Chondrocyte (in vitro differentiated cells): ENCODE results near the gene PTPN3. TPM values are rescaled to one million over a fixed set of nuclear protein-coding genes. Genes with fewer than 3 reads are reported as not detected.

Experiments used
- DNase-seq: peaks from one replicate; pipeline ENCODE4 v3.0.0; 2021; ENCODE audit warnings: mixed read lengths, low spot score
- H3K27ac Mint-ChIP-seq: one replicate; pipeline ENCODE4 v1.8.0; 2021; ENCODE audit warnings: mild to moderate bottlenecking, moderate library complexity, mixed read lengths; ENCODE audit not compliant: unreplicated experiment
- H3K27me3 Mint-ChIP-seq: 2 replicates; pipeline ENCODE4 v1.8.0; 2021; ENCODE audit warnings: low read depth, mixed read lengths
- H3K36me3 Mint-ChIP-seq: 2 replicates; pipeline ENCODE4 v1.8.0; 2021; ENCODE audit warnings: low read depth, mixed read lengths
- H3K4me1 Mint-ChIP-seq: 2 replicates; pipeline ENCODE4 v1.8.0; 2021; ENCODE audit warnings: low read depth, mild to moderate bottlenecking, mixed read lengths
- H3K4me3 Mint-ChIP-seq: one replicate; pipeline ENCODE4 v1.8.0; 2021; ENCODE audit warnings: mild to moderate bottlenecking, moderate library complexity, mixed read lengths; ENCODE audit not compliant: unreplicated experiment
- H3K9me3 Mint-ChIP-seq: 2 replicates; pipeline ENCODE4 v1.8.0; 2021; ENCODE audit warnings: low read depth, mixed read lengths
- CTCF ChIP-seq: fragments of 200-600 bp; sonication (generic); IDR thresholded peaks from 2 replicates; pipeline ENCODE4 v1.5.0; 2021; ENCODE audit warnings: antibody characterized with exemption, mild to moderate bottlenecking, moderate library complexity
- total RNA-seq: library from RNA; stranded (reverse); gene quantifications from 3 replicates; pipeline ENCODE4 v1.2.1, GENCODE V29; 2021

PTPN3 gene
- total RNA-seq, 1 donor from 2014 or later, result 7.2 TPM

GRCh38 chr9:109399258-109399767, 98.8 kb downstream of the PTPN3 start:
- H3K4me1 Mint-ChIP-seq, result peaks cover 13% of the 10 kb centered on the region
- no peak for TF ChIP-seq CTCF
- H3K36me3 Mint-ChIP-seq, result peaks cover 9% of the 10 kb centered on the region
- H3K27ac Mint-ChIP-seq, result no peak overlapping the region
- no peaks in the 10 kb centered on the region for H3K27me3 Mint-ChIP-seq
- H3K4me3 Mint-ChIP-seq, result no peak overlapping the region
- no peak for DNase-seq
- no peaks in the 10 kb centered on the region for H3K9me3 Mint-ChIP-seq

- DNase-seq, result no peak
- H3K36me3 Mint-ChIP-seq, result peaks cover 39% of the 10 kb centered on the region
- no peaks in the 10 kb centered on the region for H3K9me3 Mint-ChIP-seq
- no peaks in the 10 kb centered on the region for H3K4me1 Mint-ChIP-seq
- H3K4me3 Mint-ChIP-seq, result no peak overlapping the region
- no peak overlapping the region for H3K27ac Mint-ChIP-seq
- no peak for TF ChIP-seq CTCF
- H3K27me3 Mint-ChIP-seq, result no peaks in the 10 kb centered on the region
Observed at GRCh38 chr9:109391176-109391575, 106.9 kb downstream of the PTPN3 start.

GRCh38 chr9:109387856-109388255, 110.3 kb downstream of the PTPN3 start:
- no peaks in the 10 kb centered on the region for H3K4me1 Mint-ChIP-seq
- peaks cover 63% of the 10 kb centered on the region for H3K36me3 Mint-ChIP-seq
- H3K4me3 Mint-ChIP-seq, result no peak overlapping the region
- H3K27ac Mint-ChIP-seq, result no peak overlapping the region
- no peaks in the 10 kb centered on the region for H3K9me3 Mint-ChIP-seq
- no peaks in the 10 kb centered on the region for H3K27me3 Mint-ChIP-seq
- DNase-seq, result no peak
- no peak for TF ChIP-seq CTCF

GRCh38 chr9:109387206-109387605, 110.9 kb downstream of the PTPN3 start:
- Mint-ChIP-seq H3K9me3 (no peaks in the 10 kb centered on the region), H3K36me3 (peaks cover 70% of the 10 kb centered on the region), H3K4me1 (no peaks in the 10 kb centered on the region), H3K4me3 (no peak overlapping the region), H3K27ac (no peak overlapping the region), H3K27me3 (no peaks in the 10 kb centered on the region)
- TF ChIP-seq CTCF, result no peak
- no peak for DNase-seq

- no peak for TF ChIP-seq CTCF
- no peaks in the 10 kb centered on the region for H3K27me3 Mint-ChIP-seq
- H3K9me3 Mint-ChIP-seq, result no peaks in the 10 kb centered on the region
- no peaks in the 10 kb centered on the region for H3K4me1 Mint-ChIP-seq
- no peak for DNase-seq
- H3K27ac Mint-ChIP-seq, result no peak overlapping the region
- no peak overlapping the region for H3K4me3 Mint-ChIP-seq
- peaks cover 76% of the 10 kb centered on the region for H3K36me3 Mint-ChIP-seq
Observed at GRCh38 chr9:109385499-109385898, 112.6 kb downstream of the PTPN3 start.
